NK-92 treated with Interleukin-12 subunit alpha and Interleukin-12 subunit beta, amount 100 ng/mL, for 24 hours (cell line): ENCODE data around the gene VNN1.
A peak's percentile ranks its signal among the peaks of the same experiment; 100 is the strongest.

Source experiments
- DNase-seq: peaks from one replicate; lab custom pipeline; 2025; lab: John Stamatoyannopoulos, UW

VNN1 gene, protein sequence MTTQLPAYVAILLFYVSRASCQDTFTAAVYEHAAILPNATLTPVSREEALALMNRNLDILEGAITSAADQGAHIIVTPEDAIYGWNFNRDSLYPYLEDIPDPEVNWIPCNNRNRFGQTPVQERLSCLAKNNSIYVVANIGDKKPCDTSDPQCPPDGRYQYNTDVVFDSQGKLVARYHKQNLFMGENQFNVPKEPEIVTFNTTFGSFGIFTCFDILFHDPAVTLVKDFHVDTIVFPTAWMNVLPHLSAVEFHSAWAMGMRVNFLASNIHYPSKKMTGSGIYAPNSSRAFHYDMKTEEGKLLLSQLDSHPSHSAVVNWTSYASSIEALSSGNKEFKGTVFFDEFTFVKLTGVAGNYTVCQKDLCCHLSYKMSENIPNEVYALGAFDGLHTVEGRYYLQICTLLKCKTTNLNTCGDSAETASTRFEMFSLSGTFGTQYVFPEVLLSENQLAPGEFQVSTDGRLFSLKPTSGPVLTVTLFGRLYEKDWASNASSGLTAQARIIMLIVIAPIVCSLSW

GRCh38 chr6:132713352-132714134 is at the start of gene VNN1:
Gene VNN1, minus strand, starts transcription at chr6:132714055. Its CDS starts 20 bp downstream, at chr6:132714035.
- no peak for DNase-seq

DNA sequence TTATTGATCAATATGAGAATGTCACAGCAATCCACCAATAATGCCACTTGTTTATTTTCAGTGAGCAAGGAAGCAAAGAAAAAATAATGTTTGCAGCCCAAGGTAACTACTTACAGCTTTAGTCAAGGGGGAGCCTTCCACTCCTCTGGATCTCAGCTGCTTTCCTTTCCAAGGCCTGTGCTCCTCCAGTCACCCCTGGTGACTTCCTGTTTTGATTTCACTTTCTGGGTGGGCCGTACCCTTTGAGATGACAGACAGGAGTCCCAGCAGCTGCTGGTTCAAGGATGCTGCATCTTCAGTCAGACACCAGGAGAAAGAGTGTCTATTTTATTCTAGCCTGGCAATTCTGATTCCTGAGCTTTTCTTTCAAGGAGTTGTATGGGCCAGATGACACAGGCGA is 49.4 kb upstream of the VNN1 start:
- no peak for DNase-seq

- DNase-seq = no peak
These were observed 46.4 kb upstream of the VNN1 start for GRCh38 chr6:132760256-132760655.

DNA sequence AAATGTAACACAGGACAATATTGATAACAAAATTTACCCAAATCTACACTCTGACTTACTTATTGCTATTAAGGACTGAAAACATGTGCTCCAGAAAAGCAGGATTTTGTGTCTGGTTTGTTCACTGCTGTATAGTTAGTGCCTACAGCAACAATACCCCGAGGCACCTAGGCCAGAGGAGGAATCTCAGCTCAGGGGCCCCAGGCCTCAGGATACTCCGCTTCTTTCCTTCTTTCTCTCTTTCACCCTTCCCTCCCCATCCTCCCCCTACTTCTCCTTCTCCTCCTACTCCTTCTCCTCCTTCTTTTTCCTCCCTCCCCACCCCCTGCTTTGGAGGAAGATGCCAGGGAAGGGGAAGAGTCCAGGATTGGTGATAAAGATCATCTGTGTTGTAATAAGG is 44.8 kb upstream of the VNN1 start:
- no peak for DNase-seq

- no peak for DNase-seq
These were observed 38.4 kb upstream of the VNN1 start for GRCh38 chr6:132752255-132752654.

GRCh38 chr6:132751828-132752227 is 38.0 kb upstream of the VNN1 start:
- no peak for DNase-seq

- DNase-seq = no peak
These were observed 37.5 kb upstream of the VNN1 start for GRCh38 chr6:132751306-132751705.

- no peak for DNase-seq
These were observed 36.8 kb upstream of the VNN1 start for GRCh38 chr6:132750455-132751248.

DNA sequence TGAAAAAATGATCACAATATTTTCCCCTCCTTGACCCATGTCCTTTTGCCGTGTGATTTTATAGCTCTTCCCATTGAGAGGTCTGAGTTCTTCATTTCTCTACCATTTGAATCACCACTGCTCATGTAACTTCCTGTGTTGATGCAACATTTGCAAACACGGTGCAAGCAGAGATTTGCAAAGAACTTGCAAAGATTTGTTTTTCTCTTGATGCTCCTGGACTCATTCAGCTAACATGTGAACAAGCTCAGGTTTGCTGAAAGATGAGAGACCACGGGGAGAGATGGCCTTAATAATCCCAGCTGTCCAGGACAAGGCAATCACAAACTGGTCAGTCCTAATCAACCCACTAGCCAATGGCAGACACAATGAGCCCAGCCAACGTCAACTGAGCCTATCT is 35.3 kb upstream of the VNN1 start:
- peak; percentile 58 for DNase-seq

GRCh38 chr6:132748446-132748845 is 34.6 kb upstream of the VNN1 start:
- no peak for DNase-seq

DNA sequence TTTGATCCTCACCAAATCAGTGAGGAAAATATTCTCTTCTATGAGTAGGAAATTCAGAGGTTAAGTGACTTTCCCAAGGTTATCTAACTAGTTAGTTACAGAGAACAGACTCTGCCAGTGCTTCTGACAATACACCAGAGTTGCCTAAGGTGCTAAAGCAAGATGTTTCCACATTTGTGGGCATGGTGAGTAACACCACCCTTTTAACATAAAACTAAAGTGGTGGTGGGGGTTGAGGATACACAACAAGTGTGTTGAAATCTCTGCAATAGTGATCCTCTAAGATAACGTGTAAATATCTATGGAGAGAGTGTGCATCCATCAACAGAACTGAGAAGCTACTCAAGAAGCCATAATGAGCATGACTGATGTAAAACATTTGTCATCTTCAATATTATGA is 32.2 kb upstream of the VNN1 start:
- no peak for DNase-seq

DNA sequence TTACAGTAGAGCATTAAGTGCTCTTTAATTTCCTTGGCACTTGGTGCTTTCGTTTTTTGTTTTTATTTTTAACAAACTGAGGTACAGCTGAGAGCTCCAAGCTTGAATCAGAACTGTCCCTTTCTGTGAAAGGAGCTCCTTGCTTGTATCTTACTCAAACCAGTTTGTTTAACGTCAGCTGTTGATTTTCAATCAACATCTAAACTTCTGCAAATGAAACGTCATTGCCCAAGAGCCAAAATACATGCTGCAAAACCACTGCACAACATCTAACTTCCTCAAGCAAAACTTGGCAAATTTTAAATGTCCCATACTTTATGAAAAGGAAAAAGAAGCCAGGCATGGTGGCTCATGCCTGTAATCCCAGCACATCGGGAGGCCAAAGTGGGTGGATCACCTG is 28.6 kb upstream of the VNN1 start:
- no peak for DNase-seq

- no peak for DNase-seq
These were observed 27.4 kb upstream of the VNN1 start for GRCh38 chr6:132741281-132741680.

DNA sequence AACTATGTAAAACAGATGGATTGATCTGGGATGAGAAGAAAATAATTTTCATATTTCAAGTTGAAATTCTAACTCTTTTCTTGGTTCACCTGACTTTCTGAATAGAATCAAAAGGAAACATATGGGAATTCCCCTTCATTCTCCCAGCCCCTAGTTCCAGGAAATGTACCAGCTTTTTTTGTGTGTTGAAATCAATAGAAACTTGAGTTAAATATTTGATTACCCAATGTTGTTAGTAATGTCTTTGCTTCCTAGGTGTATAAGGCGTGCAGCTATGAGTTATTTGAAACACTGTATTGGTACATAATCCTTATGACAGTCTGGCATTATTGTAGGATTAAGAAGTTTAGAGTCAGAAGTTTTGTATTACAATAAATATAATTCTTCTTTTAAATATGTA is 22.4 kb upstream of the VNN1 start:
- DNase-seq = no peak

GRCh38 chr6:132734694-132735236 is 20.9 kb upstream of the VNN1 start:
- no peak for DNase-seq

- DNase-seq = no peak
These were observed 20.0 kb upstream of the VNN1 start for GRCh38 chr6:132733814-132734213.

GRCh38 chr6:132733283-132733682 is 19.4 kb upstream of the VNN1 start:
- DNase-seq = no peak

GRCh38 chr6:132731086-132731485 is 17.2 kb upstream of the VNN1 start:
- DNase-seq = no peak

- no peak for DNase-seq
These were observed 16.7 kb upstream of the VNN1 start for GRCh38 chr6:132730560-132730959.

GRCh38 chr6:132728616-132729015 is 14.8 kb upstream of the VNN1 start:
- DNase-seq = no peak

GRCh38 chr6:132726608-132726975 is 12.7 kb upstream of the VNN1 start:
- DNase-seq = no peak

- no peak for DNase-seq
These were observed 12.2 kb upstream of the VNN1 start for GRCh38 chr6:132725947-132726607.
